Transverse colon (tissue), 4 donors: ENCODE results near the gene LRRC75A. TPM values are rescaled to one million over a fixed set of nuclear protein-coding genes. Genes with fewer than 3 reads are reported as not detected.

ENCODE experiments used
- DNase-seq: peaks from one replicate; pipeline ENCODE4 v3.0.0-alpha.2; 2019
- H3K27ac ChIP-seq, 4 donors: fragments of 200-600 bp; sonication (generic); 2 replicates each; pipeline ENCODE4 v1.5.1; 2016 to 2018; ENCODE audit warnings: inconsistent platforms in 4 of 4
- H3K27me3 ChIP-seq: fragments of 200-600 bp; sonication (generic); 2 replicates; pipeline ENCODE4 v1.5.1; 2017; ENCODE audit warnings: inconsistent platforms
- H3K36me3 ChIP-seq, 4 donors: fragments of 200-600 bp; sonication (generic); 2 replicates each; pipeline ENCODE4 v1.5.1; 2017 to 2019; ENCODE audit warnings: inconsistent platforms in 4 of 4
- H3K4me1 ChIP-seq, 4 donors: fragments of 200-600 bp; sonication (generic); 2 replicates each; pipeline ENCODE4 v1.5.1; 2017 to 2020; ENCODE audit warnings: inconsistent platforms in 4 of 4
- H3K4me3 ChIP-seq, 4 donors: fragments of 200-600 bp; sonication (generic); 1 replicate in 1 of 4; 2 replicates in 3 of 4; pipeline versions ENCODE4 v1.5.1 to v1.6.1; 2017 to 2019; ENCODE audit warnings: inconsistent platforms in 4 of 4
- H3K9me3 ChIP-seq, 2 donors: fragments of 200-600 bp; sonication (generic); 2 replicates each; pipeline ENCODE4 v1.5.1; 2017 to 2019; ENCODE audit warnings: inconsistent platforms in 2 of 2
- EP300 ChIP-seq: sonication (generic); formaldehyde crosslinking; IDR thresholded peaks from one replicate; pipeline ENCODE4 v1.6.1; 2017; ENCODE audit warnings: antibody characterized with exemption, low read depth
- POLR2A ChIP-seq: fragments of 450-650 bp; IDR thresholded peaks from one replicate; pipeline ENCODE4 v1.6.1; 2016; ENCODE audit warnings: antibody characterized with exemption, mild to moderate bottlenecking, moderate library complexity
- POLR2AphosphoS5 ChIP-seq, 3 donors: sonication (generic); formaldehyde crosslinking; IDR thresholded peaks; one replicate each; pipeline ENCODE4 v1.6.1; 2016; ENCODE audit warnings: antibody characterized with exemption in 3 of 3
- WGBS, 2 donors: methylation state at CpG; one replicate each; pipeline ENCODE4 v1.1.5; 2018; ENCODE audit warnings: low coverage in 1 of 2; 5-methylcytosine and 5-hydroxymethylcytosine counted together
- in situ Hi-C, 4 donors: fragments of 200-750 bp; cut with MboI; loops; one replicate each; pipeline versions ENCODE4 v1.15.0 to v1.15.1; 2017; ENCODE audit warnings: low sequenced_read_pairs in 3 of 4, low pct_ligation_motif_present in 1 of 4, low pct_unique_long_range_greater_than_20kb in 1 of 4
- intact Hi-C: fragments of 100-400 bp; cut with DNase I; formaldehyde crosslinking; loops from one replicate; pipeline ENCODE4 v1.15.1; 2023; ENCODE audit warnings: low total_unique reads
- total RNA-seq, 4 donors: library from RNA; depleted of rRNA; stranded (reverse); fragments of >200 nt; gene quantifications; one replicate each; pipeline ENCODE4 v1.1.0, GENCODE V29; 2016
- TF ChIP-seq, protein P1 (sequence below), 5 experiments: fragments of 200-600 bp in 3 of 5; fragments of 450-650 bp in 2 of 5; sonication (generic) in 3 of 5; IDR thresholded peaks; 1 replicate in 2 of 5; 2 replicates in 3 of 5; pipeline ENCODE4 v1.5.1; 2016 to 2017; ENCODE audit warnings: antibody characterized with exemption in 5 of 5, inconsistent platforms in 3 of 5, mild to moderate bottlenecking in 2 of 5, moderate library complexity in 1 of 5

The LRRC75A gene
- total RNA-seq, 4 donors from 2014 or later, result 67.9 to 194 (median 115) TPM

DNA sequence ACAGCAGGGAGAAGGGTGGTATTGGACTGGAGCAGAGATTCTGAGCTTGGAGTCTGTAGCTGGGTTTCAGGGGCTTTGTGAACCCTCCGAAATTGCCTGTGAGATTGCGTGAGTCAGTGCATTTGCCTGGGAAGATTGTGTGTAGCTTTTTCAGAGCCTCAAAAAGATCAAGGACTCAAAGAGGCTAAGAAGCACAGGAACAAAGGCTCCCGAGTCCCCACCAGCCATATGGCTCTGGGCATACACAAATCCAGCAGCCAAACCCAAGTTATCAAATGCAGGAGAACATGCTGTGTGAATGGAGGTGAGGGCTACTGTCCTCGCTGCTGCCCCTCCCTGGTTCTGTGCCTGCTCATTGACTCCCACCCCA is 3.0 kb downstream of the LRRC75A start:
- intact Hi-C loops, result no loop called here
- whole genome bisulfite sequencing, 2 donors, result 87% methylated on average over 4 of the region's 4 CpGs; no CpG with 5 or more reads in 1 of the 2 donors
- H3K4me3 ChIP-seq, result peak overlapping the region in 1 of 4 donors; percentile 8
- H3K27me3 ChIP-seq, result no peaks in the 10 kb centered on the region
- H3K27ac ChIP-seq, result peak overlapping the region; percentile 86 to 92 (median 88)
- in situ Hi-C loops, result no loop called here
- no peak for TF ChIP-seq POLR2AphosphoS5 (IDR thresholded peaks at IDR 0.05)
- no peak for TF ChIP-seq EP300
- no peak for TF ChIP-seq POLR2A
- TF ChIP-seq, protein P1, sequence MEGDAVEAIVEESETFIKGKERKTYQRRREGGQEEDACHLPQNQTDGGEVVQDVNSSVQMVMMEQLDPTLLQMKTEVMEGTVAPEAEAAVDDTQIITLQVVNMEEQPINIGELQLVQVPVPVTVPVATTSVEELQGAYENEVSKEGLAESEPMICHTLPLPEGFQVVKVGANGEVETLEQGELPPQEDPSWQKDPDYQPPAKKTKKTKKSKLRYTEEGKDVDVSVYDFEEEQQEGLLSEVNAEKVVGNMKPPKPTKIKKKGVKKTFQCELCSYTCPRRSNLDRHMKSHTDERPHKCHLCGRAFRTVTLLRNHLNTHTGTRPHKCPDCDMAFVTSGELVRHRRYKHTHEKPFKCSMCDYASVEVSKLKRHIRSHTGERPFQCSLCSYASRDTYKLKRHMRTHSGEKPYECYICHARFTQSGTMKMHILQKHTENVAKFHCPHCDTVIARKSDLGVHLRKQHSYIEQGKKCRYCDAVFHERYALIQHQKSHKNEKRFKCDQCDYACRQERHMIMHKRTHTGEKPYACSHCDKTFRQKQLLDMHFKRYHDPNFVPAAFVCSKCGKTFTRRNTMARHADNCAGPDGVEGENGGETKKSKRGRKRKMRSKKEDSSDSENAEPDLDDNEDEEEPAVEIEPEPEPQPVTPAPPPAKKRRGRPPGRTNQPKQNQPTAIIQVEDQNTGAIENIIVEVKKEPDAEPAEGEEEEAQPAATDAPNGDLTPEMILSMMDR (IDR thresholded peaks at IDR 0.05), result no peak
- no peaks in the 10 kb centered on the region for H3K9me3 ChIP-seq
- no peak for DNase-seq
- no peaks in the 10 kb centered on the region for H3K36me3 ChIP-seq
- H3K4me1 ChIP-seq, result peaks cover 41 to 87% (median 72%) of the 10 kb centered on the region in 4 donors

DNA sequence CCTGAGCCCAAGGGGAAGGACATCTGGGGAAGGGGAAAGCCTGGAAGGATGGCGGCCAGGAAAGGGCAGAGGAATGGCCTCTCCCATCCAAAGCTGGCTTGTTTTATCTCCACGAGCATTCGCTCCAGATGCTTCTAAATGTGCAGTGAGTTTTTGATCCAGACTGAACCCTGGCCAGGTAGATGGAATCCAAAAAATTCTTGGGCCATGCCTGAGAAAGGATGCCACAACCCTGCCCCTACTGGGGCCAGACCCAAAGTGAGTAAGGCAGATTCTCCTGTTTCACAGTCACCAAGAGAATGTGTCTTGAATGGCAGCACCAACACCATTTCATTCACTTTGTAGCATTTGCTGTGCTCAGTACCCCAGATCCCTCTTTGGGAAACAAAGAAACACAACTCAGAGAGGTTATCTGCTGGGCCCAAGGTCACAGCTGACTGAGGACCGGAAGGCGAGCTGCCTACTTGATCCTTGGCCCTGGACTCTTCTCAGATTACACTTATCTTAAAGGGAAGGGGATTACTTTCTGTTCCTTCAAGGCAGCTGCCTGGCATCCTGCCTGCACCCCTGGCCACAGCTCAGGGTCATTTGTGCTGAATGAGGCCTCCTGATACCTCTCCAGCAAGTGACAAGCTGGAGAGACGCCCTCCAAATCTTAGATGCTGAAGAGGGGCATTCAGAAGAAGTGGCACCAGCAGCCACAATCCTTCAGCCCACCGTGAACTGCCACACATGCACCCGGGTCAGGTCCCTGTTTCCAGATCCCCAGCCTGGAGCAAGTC is 3.6 kb downstream of the LRRC75A start:
- peak in 2 of 3 donors; percentile 44 to 46 for TF ChIP-seq POLR2AphosphoS5 (IDR thresholded peaks at IDR 0.05)
- TF ChIP-seq, protein P1 (IDR thresholded peaks at IDR 0.05), result no peak
- no peak for TF ChIP-seq EP300
- TF ChIP-seq POLR2A, result peak; percentile 56
- Histone ChIP-seq H3K9me3 (no peaks in the 10 kb centered on the region), H3K27ac (peak overlapping the region; percentile 86 to 92 (median 88)), H3K27me3 (no peaks in the 10 kb centered on the region), H3K4me3 (peak overlapping the region in 1 of 4 donors; percentile 8), H3K4me1 (peaks cover 41 to 82% (median 69%) of the 10 kb centered on the region in 4 donors), H3K36me3 (no peaks in the 10 kb centered on the region)
- DNase-seq, result peak; percentile 53
- intact Hi-C loops (no loop called here), in situ Hi-C loops (no loop called here)
- WGBS, 2 donors, result 64 to 90% methylated on average over 2 to 8 of the region's 8 CpGs

DNA sequence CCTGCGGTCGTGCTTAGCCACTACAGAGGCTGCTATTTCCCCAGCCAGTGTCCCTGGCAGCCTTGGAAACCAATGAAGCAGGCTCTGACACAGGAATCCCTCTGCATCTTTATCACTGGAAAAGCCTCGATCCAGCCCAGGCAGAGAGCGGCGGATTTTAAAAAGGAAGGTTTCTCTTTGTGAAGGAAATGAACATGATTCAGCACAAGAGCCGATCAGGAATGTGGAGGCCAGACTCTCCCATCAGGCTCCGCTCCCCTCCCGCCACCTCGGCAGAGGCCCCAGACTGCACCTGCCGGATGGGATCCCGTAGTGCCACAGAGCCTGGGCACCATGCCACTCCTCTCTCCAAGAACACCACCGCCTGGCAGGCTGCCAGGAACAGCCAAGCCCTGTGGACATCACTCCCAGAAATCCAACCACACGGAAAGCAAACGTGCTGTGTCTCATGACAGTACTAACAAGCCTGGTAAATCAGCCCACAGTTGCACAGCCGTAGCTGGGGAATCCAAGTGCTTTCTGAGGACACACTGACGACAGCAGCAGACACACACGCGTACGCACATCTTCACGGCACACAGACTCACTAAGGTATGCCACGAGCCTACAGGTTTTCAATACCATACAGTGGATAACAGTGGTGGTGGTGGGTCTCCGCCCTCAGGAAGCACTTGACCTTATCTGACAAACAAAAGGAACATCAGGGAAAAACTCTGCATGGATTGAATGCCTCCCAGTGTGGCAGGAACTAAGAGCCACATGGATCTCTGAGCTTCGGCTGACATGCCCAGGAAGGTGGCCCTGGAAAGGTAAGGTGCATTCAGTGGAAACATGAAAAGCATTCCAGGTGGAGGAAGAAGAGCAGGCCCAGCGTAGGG is 5.4 kb downstream of the LRRC75A start:
- H3K36me3 ChIP-seq, result no peaks in the 10 kb centered on the region
- TF ChIP-seq POLR2AphosphoS5 (IDR thresholded peaks at IDR 0.05) (peak; percentile 63 to 89 (median 88)), POLR2A (peak; percentile 86), EP300 (peak; percentile 22)
- TF ChIP-seq, protein P1 (IDR thresholded peaks at IDR 0.05), result peak in 2 of 5 experiments; percentile 24 to 35
- in situ Hi-C loops, result no loop called here
- 40% methylated on average over 24 of the region's 24 CpGs; no CpG with 5 or more reads in 1 of the 2 donors for WGBS, 2 donors
- no peaks in the 10 kb centered on the region for H3K27me3 ChIP-seq
- H3K4me3 ChIP-seq, result peak overlapping the region in 1 of 4 donors; percentile 34
- peaks cover 41 to 77% (median 62%) of the 10 kb centered on the region in 4 donors for H3K4me1 ChIP-seq
- peak overlapping the region; percentile 86 to 92 (median 88) for H3K27ac ChIP-seq
- DNase-seq, result peak; percentile 96
- intact Hi-C loops, result no loop called here
- no peaks in the 10 kb centered on the region for H3K9me3 ChIP-seq
